NCI-H460 (cell line): ENCODE measurements around the gene SPRR2E. TPM values are rescaled to one million over a fixed set of nuclear protein-coding genes. Genes with fewer than 3 reads are reported as not detected.
"Not testable (repeated sequence)": the region's sequence is repeated elsewhere in the genome, so short reads cannot be mapped to it uniquely, and the experiment has no call there.

ENCODE experiments used
- DNase-seq: peaks from one replicate; pipeline ENCODE4 v3.0.0-alpha.2; 2016; ENCODE audit warnings: low read depth; ENCODE audit errors: extremely low read depth
- polyA plus RNA-seq: library from polyadenylated mRNA; depleted of rRNA; stranded (reverse); fragments of >200 nt; gene quantifications from 2 replicates; pipeline ENCODE4 v1.2.3, GENCODE V29; 2014; cell fraction: nucleus; rRNA removed
- total RNA-seq: library from RNA; depleted of rRNA; stranded (reverse); fragments of >200 nt; shearing (Covaris generic); gene quantifications from 2 replicates; pipeline ENCODE4 v1.2.3, GENCODE V29; 2014; rRNA removed

The SPRR2E gene
- total RNA-seq: not detected in 2 replicates
- polyA plus RNA-seq: not detected in 2 replicates

DNA sequence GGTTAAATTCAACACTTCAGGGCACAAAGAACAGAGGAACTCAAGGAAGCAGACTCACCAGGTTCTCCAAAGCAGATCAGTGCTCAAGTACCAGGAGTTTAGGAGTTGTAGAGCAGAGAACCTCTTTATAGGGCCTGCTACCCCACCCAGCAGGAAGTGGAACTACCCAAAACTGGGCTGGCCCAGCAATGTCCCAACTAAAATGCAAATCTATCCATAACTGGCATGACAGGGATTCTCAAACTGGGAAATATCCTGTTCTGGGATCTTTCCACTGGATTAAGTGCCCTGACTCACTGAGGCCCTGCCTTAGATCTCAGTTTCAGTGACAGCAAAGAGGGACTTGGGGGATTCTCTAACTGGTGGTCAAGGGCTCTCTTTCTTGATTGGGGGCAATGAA lies at the start of gene SPRR2E:
Gene SPRR2E, minus strand, starts transcription at position 101 of the 400 bp plus-strand sequence. CDS start 775 bp downstream, outside the sequence.
- no peak for DNase-seq

DNA sequence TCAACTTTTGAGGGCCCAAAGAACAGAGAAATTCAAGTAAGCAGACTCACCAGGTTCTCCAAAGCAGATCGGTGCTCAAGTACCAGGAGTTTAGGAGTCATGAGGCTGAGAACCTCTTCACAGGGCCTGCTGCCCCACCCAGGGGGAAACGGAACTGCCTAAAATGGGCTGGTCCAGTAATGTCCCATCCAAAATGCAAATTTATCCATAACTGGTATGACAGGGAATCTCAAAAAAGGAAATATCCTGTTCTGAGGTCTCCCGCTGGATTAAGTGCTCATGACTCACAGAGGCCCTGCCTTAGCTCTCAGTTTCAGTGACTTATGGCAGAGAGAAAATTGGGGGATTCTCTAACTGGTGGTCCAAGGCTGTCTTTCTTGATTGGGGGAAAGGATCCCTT lies 47.1 kb upstream of the SPRR2E start:
- no peak for DNase-seq

DNA sequence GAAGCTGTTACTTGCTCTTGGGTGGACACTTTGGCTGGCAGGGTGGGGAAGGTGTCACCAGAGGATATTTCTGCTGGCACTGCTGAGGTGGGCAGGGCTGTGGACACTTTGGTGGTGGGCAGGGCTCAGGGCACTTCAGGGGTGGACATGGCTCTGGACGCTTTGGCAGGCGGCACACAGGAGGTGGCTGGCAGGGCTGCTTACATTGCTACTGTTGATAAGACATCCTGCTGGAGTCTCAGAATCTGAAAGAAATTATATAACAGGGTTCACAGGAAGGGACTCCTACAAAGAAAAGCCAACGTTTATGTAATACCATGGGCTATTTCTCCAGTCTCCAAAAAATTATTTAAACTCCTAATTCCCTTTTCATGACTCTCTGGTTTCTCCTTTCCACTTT lies 46.2 kb upstream of the SPRR2E start:
- DNase-seq: no peak

DNA sequence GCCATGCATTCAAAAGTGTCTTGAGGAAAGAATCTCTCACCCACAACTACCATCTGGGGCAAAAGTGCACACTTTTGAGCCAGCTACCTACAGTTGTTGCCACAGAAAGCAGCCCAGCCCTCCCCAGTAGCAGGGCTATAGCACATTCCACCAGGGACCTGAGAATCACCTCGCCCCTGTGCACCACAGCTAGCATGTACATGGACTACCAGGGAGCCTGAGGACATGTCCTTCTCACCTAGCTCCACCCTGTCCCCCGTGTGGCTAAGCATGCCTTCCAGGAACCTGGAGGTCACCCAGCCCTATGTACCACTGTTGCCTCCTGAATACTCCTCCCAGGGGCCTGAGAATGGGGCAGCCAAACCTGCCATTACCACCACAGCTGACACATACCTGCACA lies 39.4 kb upstream of the SPRR2E start:
- DNase-seq: no peak

DNA sequence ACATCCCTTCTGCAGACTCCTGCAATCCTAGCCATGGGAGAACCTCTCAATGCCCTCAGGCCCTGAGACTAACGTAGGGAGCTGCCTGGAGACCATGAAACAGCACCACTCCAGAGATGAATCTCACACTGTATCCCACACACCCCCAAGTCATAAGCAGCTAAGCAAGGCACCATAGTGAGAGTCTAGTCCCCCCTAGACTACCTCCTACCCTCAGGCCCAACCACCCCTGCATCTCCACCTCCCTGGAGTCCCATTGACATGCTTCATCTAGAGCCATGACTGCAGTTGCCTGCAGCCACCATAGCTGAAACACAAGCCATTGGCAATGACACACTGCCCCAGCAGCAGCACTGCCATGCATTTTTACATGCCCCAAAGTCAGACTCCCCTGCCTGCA lies 38.9 kb upstream of the SPRR2E start:
- DNase-seq: no peak

DNA sequence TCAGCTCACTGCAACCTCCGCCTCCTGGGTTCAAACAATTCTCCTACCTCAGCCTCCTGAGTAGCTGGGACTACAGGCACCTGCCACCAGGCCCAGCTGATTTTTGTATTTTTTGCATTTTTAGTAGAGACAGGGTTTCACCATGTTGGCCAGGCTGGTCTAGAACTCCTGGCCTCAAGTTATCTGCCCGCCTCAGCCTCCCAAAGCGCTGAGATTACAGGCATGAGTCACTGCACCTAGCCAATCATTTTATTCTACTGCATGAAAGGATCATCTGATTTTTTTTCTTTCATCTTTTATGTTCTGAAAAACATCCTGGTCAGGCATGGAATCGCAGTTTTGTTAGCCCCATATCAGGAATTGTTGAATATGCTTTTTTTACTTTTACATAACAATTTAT lies 34.4 kb upstream of the SPRR2E start:
- not testable (repeated sequence) for DNase-seq

DNA sequence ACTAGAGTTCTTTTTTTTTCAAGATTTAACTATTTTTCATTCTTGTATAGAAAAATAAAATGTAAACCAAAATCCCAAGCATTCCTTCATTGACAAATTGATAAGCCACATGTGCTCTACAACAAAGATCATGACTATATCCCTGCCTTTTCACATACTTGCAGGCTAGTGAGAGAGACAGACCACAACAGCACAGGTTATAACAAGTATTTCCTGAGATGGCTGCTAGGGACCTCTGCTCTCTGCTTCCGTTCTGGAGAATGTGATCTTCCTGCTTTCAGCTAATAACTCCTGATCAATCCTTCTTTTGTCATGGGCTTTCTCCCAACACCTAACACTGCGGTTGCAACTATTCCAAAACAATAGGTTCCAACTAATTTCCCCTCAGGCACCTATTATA lies 33.0 kb upstream of the SPRR2E start:
- no peak for DNase-seq

DNA sequence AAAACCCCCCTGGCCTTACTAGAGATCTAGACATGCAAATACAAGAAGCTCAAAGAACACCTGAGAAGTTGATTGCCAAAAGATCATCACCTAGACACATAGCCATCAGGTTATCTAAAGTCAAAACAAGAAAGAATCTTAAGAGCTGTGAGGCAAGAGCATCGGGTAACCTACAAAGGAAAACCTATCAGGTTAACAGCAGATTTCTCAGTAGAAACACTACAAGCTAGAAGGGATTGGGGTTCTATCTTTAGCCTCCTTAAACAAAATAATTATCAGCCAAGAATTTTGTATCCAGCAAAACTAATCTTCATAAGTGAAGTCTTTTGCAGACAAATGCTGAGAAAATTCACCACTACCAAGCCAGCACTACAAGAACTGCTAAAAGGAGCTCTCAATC lies 31.2 kb upstream of the SPRR2E start:
- DNase-seq: no peak

DNA sequence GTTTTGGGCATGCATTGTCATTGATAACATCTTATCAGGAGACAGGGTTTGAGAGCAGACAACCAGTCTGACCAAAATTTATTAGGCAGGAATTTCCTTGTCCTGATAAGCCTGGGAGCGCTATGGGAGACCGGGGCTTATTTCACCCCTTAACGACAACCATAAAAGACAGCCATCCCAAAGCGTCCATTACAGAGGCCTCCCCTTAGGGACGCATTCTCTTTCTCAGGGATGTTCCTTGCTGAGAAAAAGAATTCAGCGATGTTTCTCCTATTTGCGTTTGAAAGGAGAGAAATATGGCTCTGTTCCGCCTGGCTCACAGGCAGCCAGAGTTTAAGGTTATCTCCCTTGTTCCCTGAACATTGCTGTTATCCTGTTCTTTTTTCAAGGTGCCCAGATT lies 29.5 kb upstream of the SPRR2E start:
- not testable (repeated sequence) for DNase-seq

DNA sequence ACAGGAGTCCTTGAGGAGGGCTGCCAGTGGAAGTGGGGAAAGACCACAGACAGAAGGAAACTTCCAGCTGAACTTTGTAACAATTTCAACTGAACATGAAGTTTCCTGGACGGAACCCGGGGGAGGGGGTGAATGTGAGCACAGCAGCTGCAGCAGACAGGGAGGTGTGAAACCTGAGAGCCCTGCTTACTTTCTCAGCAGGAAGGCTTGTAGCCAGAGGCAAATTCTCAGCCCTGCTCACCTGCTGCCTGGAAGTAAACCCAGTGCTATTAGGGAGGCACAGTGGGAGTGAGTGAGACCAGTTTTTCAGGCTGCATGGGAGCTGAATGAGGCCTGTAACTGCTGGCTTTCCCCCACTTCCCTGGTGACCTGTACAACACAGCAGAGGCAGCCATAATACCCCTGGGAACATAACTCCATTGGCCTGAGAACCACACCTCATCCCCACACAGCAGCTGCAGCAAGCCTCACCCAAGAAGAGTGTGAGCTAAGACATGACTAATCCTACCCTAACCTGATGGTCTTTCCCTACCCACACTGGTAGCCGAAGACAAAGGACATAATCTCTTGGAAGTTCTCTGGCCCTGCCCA lies 28.6 kb upstream of the SPRR2E start:
- DNase-seq: no peak

DNA sequence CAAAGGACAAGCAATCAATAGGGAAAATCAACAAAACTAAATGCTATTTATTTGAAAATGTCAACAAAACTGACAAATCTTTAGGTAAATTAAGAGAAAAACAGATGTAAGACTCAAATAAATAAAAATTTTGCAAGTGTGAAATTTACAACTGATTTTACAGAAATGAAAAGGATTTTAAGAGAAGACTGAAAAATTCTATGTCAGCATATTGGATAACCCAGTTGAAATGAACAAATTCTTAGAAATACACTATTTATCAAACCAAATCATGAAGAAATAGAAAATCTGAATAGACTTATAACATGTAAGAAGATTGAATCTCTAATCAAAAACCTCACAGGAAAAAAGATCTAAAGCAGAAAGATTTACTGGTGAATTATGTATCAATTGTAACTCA lies 26.6 kb upstream of the SPRR2E start:
- DNase-seq: no peak

DNA sequence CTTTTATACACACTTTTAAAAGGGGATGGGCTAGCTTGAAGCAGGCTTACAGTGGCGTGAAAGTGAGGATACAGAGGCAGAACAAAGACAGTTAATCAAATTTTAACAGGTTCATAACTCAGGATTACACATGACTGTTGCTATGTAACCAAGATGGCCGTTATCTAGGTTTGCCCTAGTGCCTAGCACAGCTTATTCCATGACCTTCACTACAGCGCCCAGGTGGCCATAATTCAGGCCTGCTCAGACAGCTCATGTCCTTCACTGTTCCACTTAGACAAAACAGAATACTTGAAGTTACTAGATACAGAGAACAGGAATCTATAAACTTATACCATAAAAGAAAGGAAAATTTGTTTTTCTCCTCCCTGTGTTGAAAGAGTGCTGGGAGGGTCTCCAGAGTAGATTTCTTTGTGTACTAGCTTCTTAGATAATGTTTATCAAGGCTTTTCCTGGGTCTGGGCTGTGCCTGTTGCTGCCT lies 25.2 kb upstream of the SPRR2E start:
- DNase-seq: no peak

DNA sequence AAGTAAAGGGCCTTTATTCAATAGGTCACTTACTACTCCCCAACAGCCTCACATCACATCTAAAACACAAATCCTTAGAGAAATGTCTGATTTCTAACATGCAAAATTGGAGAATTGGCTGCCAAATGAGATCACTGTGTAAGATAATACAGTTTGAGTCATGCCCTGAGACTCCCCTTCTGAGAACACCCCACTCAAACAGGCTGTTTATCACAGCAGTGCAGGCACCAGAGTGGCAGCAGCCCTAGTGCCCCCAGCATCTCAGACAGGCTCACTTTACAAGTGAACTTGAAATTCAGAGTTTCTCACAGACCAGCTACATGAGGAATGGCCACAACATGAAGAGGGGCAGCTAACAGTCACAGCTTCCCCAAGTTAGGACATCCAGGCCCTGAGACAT lies 20.9 kb upstream of the SPRR2E start:
- not testable (repeated sequence) for DNase-seq

DNA sequence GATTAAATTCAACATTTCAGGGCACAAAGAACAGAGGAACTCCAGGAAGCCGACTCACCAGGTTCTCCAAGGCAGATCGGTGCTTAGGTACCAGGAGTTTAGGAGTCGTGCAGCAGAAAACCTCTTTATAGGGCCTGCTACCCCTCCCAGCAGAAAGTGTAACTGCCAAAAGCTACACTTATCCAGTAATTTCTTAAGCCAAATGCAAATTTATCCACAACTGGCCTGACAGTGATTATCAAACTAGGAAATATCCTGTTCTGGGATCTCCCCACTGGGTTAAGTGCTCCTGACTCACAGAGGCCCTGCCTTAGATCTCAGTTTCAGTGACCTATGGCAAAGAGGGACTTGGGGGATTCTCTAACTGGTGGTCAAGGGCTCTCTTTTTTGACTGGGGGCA lies 19.1 kb upstream of the SPRR2E start, which contains the start of gene SPRR2F:
Gene SPRR2F, minus strand, starts transcription at position 101 of the 400 bp plus-strand sequence. CDS start 783 bp downstream, outside the sequence.
- DNase-seq: no peak

DNA sequence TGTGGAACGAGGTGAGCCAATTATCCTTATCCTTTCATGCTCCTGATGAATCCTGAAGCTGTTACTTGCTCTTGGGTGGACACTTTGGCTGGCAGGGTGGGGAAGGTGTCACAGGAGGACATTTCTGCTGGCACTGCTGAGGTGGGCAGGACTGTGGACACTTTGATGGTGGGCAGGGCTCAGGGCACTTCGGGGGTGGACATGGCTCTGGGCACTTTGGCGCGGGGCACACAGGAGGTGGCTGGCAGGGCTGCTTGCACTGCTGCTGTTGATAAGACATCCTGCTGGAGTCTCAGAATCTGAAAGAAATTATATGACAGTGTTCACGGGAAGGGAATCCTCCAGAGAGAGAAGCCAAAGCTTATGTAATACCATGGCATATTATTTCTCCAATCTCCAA lies 18.1 kb upstream of the SPRR2E start:
- not testable (repeated sequence) for DNase-seq

DNA sequence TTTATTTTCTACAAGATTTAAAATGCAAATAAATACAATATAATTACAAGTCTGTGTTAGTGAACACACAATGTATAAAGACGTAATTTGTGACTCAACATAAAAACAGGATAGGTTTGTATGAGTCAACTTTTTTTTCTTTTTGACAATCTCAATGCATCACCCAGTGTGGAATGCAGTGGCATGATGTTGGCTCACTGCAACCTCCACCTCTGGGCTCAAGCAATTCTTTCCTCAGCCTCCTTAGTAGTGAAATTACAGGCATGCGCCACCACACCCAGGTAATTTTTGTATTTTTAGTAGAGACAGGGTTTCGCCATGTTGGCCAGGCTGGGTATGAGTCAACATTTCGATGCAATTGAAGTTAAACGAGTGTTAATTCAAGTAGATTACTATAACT lies 5.9 kb upstream of the SPRR2E start:
- DNase-seq: peak; percentile 72

DNA sequence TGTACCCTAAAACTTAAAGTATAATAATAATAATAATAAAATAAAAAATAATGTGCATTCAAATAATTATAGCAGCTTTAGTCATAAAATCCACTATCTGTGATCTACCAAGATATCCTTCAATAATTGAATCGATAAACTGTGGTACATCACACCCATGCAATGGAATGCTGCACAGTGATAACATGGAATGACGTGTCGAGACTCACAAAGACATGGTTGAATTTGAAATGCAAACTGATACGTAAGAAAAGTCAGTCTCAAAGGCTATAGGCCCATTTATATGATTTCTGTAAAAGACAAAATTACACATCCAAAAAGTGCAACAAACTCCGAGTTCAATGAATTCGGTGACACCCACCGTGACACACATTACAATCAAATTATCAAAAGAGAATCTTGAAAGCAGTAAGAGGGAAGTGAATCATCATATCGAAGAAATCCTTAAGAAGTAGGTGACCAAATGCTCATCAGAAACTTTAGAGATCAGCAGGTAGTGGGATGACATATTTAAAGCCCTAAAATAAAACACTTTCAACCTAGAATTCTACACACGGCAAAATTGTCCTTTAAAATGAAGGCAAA lies 5.2 kb upstream of the SPRR2E start:
- no peak for DNase-seq

DNA sequence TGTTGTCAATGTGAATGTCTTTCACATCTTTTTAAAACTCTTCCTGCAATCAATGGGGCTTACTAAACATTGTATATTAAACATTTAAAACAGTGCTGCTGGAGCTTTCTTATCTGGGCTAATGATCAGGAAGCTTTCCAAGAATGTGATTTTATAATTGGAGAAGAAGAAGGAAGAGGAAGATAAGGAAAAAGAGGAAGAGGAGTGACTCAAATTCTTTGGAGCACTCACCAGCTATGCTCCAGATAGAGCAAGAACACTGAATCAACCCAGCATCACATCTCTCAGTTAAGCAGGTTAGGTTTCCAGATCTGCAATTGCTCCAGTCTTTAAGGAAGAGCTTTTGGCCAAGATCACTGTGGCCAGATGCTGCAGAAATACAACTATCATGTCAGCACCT lies 1.4 kb upstream of the SPRR2E start:
- no peak for DNase-seq

DNA sequence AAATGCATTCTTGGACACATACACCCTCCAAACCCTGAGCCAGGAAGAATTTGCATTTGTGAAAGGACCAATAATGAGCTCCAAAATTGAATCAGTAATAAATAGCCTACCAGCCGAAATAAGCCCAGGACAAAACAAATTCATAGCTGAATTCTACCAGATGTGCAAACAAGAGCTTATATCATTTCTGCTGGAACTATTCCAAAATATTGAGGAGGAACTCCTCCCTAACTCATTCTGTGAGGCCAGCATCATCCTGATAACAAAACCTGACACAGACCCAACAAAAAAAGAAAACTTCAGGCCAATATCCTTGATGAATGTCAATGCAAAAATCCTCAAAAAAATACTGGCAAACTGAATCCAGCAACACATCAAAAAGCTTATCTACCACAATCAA lies 6.7 kb downstream of the SPRR2E start:
- DNase-seq: no peak

DNA sequence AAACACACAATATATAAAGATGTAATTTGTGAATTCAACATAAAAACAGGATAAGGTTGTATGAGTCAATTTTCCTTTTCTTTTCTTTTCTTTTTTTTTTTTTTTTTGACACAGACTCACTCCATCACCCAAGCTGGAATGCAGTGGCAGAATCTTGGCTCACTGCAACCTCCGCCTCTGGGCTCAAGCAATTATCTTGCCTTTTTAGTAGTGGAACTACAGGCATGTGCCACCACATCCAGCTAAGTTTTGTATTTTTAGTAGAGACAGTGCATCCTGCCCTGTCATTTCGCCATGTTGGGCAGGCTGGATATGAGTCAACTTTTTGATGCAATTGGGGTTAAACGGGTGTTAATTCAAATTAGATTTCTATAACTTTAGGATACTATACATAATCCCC lies 12.6 kb downstream of the SPRR2E start:
- DNase-seq: no peak

DNA sequence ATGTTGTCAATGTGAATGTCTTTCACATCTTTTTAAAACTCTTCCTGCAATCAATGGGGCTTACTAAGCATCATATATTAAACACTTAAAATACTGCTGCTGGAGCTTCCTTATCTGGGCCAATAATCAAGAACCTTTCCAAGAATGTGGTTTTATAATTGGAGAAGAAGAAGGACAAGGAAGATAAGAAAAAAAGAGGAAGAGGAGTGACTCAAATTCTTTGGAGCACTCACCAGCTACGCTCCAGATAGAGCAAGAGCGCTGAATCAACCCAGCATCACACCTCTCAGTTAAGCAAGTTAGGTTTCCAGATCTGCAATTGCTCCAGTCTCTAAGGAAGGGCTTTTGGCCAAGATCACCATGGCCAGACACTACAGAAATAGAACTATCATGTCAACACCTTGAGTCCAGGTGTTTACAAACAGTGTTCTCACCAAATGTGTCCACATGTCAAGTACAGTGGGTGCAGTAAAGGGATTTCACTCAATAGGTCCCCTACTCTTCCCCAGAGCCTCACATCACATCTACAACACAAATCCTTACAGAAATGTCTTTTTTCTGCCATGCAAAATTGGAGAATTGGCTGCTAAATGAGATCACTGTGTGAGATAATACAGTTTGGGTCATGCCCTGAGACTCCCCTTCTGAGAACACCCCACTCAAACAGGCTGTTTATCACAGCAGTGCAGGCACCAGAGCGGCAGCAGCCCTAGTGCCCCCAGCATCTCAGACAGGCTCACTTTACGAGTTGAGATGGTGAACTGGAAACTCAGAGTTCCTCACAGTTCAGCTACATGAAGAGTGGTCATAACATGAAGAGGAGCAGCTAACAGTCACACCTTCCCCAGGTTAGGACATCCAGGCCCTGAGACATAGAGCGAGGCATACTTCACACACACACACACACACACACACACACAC lies 21.3 kb downstream of the SPRR2E start:
- DNase-seq: no peak
